Activated naive CD8-positive, alpha-beta T cell (primary cell): ENCODE measurements around the gene IRF2.

Source experiments
- H3K27ac Mint-ChIP-seq: one replicate; pipeline ENCODE4 v1.8.0; 2021; ENCODE audit warnings: mixed read lengths
- H3K27me3 Mint-ChIP-seq: one replicate; pipeline ENCODE4 v1.8.0; 2021; ENCODE audit warnings: mixed read lengths
- H3K36me3 Mint-ChIP-seq: one replicate; pipeline ENCODE4 v1.8.0; 2021; ENCODE audit warnings: mixed read lengths
- H3K4me1 Mint-ChIP-seq: one replicate; pipeline ENCODE4 v1.8.0; 2021; ENCODE audit warnings: low read depth, mixed read lengths
- H3K4me3 Mint-ChIP-seq: one replicate; pipeline ENCODE4 v1.8.0; 2021; ENCODE audit warnings: mild to moderate bottlenecking, mixed read lengths
- H3K9me3 Mint-ChIP-seq: one replicate; pipeline ENCODE4 v1.8.0; 2021; ENCODE audit warnings: low read depth, mixed read lengths

Gene IRF2

GRCh38 chr4:184485279-184485678 is 10.9 kb upstream of the IRF2 start:
- H3K36me3 Mint-ChIP-seq = peaks cover 8% of the 10 kb centered on the region
- H3K4me3 Mint-ChIP-seq = no peak overlapping the region
- H3K9me3 Mint-ChIP-seq = no peaks in the 10 kb centered on the region
- H3K4me1 Mint-ChIP-seq = peaks cover 27% of the 10 kb centered on the region
- H3K27me3 Mint-ChIP-seq = no peaks in the 10 kb centered on the region
- H3K27ac Mint-ChIP-seq = peak overlapping the region; percentile 16

DNA sequence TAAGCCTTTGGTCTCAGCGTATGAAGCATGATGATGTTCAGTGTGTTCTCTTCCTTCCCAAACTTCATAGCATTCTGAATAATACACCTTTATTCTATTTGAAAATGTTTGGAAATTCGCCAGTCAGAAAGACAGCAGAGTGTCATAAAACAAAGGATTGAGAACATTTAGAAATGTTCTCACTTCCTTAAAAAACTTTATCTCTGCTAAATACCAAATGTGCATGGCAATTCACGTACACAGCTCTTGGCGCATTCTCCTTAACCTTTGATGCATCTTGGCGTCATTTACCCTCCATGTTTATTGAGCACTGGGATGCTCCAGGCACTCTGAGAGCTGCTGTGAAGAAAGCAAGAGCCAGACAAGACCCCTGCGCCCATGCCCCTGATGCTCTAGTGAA is 7.2 kb upstream of the IRF2 start:
- H3K36me3 Mint-ChIP-seq = peaks cover 14% of the 10 kb centered on the region
- H3K27me3 Mint-ChIP-seq = no peaks in the 10 kb centered on the region
- H3K27ac Mint-ChIP-seq = no peak overlapping the region
- H3K4me1 Mint-ChIP-seq = peaks cover 56% of the 10 kb centered on the region
- no peak overlapping the region for H3K4me3 Mint-ChIP-seq
- H3K9me3 Mint-ChIP-seq = no peaks in the 10 kb centered on the region

DNA sequence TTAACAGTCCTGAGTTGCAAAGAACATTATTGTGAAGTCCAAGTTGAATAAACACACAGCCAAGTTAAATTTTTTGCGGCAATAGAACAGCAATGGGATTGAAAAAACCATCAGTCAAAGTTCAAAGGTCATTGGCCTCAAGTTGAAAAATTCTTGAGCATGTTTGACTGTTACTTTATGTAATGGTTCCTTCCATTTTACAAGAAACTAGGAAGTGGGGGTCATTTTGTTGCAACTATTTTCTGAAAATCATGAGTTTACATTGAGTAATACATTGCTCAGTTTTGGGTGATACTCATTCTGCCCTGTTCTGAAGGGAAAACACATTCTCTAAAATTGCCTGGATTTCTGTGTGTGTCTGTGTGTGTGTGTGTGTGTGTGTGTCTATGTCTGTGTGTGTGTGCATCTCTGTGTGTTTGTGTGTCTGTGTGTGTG is 5.2 kb upstream of the IRF2 start:
- Mint-ChIP-seq H3K36me3 (peaks cover 13% of the 10 kb centered on the region), H3K9me3 (no peaks in the 10 kb centered on the region), H3K4me1 (peaks cover 61% of the 10 kb centered on the region), H3K4me3 (no peak overlapping the region), H3K27ac (peak overlapping the region; percentile 41), H3K27me3 (no peaks in the 10 kb centered on the region)

DNA sequence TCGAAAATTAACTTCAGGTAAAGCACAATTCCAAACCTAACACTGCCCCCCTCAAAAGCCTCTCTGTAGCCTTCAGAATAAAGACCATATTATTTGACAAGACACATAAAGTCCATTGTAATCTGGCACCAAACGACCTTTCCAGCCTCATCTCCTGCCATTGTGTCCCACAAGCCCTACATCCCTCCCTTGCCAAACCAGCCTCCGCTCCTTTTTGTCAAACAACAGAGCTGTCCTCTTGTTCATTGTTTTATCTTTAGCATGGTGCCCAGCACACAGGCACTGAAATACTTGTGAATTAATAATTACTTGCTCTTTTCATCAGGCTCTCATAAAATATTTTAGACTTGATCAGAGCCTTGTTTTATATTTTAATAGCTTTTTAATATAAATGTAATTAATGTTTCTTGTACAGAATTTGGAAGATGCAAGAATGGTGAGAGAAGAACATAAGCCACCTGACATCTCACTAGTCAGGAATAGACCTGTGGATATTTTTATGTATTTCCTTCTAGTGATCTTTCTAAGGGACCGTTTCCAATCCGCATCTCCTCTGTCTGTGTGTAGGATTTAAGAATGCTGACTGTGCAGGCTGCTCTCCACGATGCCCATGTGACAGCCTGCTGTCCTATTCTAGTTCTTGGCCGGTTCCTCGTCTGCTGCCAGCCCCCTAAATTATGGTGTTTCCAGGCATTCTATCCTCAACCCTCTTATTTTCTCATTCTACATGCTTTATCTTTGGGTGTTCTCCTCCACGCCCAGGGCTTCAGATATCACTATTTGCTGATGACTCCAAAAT is 3.0 kb upstream of the IRF2 start:
- no peaks in the 10 kb centered on the region for H3K27me3 Mint-ChIP-seq
- H3K4me3 Mint-ChIP-seq = peak overlapping the region; percentile 100
- peaks cover 11% of the 10 kb centered on the region for H3K36me3 Mint-ChIP-seq
- peaks cover 54% of the 10 kb centered on the region for H3K4me1 Mint-ChIP-seq
- H3K27ac Mint-ChIP-seq = peak overlapping the region; percentile 99
- H3K9me3 Mint-ChIP-seq = no peaks in the 10 kb centered on the region

GRCh38 chr4:184476695-184477094 is 2.3 kb upstream of the IRF2 start:
- Mint-ChIP-seq H3K4me1 (peaks cover 58% of the 10 kb centered on the region), H3K36me3 (peaks cover 9% of the 10 kb centered on the region), H3K27ac (peak overlapping the region; percentile 99), H3K27me3 (no peaks in the 10 kb centered on the region), H3K9me3 (no peaks in the 10 kb centered on the region), H3K4me3 (peak overlapping the region; percentile 100)

DNA sequence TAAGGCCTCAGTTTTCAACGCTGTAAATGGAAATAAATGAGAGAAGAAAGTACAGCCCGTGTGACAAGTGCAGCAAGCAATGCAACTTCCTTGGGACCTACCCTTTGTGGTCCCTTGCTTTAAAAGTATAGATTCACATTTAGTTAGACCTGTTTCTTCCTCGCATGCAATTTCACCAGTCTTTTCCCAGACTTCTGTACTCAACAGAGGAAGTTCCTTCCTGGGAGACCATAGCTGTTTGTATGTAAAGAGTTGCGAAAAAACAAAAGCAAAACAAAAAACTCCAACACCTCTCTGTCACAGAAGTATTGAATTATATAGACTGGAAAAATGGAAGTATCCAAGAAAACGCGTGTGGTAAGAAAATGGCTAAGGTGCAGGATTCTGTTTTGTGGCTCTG is 1.1 kb upstream of the IRF2 start:
- H3K27ac Mint-ChIP-seq = peak overlapping the region; percentile 99
- peaks cover 9% of the 10 kb centered on the region for H3K36me3 Mint-ChIP-seq
- H3K4me3 Mint-ChIP-seq = peak overlapping the region; percentile 100
- no peaks in the 10 kb centered on the region for H3K9me3 Mint-ChIP-seq
- H3K27me3 Mint-ChIP-seq = no peaks in the 10 kb centered on the region
- H3K4me1 Mint-ChIP-seq = peaks cover 61% of the 10 kb centered on the region

GRCh38 chr4:184475096-184475461 is 729 bp upstream of the IRF2 start:
- peak overlapping the region; percentile 100 for H3K4me3 Mint-ChIP-seq
- peaks cover 61% of the 10 kb centered on the region for H3K4me1 Mint-ChIP-seq
- H3K9me3 Mint-ChIP-seq = no peaks in the 10 kb centered on the region
- peak overlapping the region; percentile 99 for H3K27ac Mint-ChIP-seq
- peaks cover 9% of the 10 kb centered on the region for H3K36me3 Mint-ChIP-seq
- no peaks in the 10 kb centered on the region for H3K27me3 Mint-ChIP-seq

DNA sequence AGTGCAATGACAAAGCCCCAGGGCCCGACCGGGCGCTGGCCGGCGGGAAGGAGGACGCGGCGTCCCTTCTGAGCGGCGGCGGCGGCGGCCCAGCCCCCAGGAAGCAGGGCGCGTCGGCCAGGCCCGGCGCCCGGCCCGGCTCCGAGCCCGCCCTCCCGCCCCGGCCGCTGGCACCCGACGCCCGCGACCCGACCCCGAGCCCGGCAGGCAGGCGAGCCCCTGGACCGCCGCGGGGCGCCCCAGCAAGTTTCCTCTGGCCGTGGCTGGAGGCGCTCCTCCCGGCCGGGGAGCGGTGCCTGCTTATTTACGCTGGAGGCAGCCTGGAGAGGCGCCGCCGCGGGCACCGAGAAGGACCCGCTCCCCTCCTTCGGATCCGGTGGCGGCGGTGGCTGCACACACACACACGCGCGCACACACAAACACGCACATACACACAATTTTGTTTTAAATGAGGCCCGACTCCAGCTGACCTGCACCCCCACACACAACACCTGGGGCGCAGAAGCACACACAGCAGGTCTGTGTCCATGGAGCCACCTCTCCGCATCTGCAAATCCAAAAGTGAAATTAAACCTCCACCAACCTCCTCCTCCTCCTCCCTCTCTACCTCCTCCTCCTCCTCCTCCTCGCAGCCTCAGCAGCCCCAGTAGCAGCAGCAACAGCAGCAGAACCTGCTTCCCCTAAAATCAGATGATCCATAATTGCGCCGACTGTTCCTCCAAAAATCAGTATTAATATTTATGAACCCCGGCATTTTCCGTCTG is 669 bp downstream of the IRF2 start:
- Mint-ChIP-seq H3K4me1 (peaks cover 60% of the 10 kb centered on the region), H3K27me3 (no peaks in the 10 kb centered on the region), H3K4me3 (peak overlapping the region; percentile 100), H3K9me3 (no peaks in the 10 kb centered on the region), H3K27ac (peak overlapping the region; percentile 99), H3K36me3 (peaks cover 10% of the 10 kb centered on the region)

- H3K9me3 Mint-ChIP-seq = no peaks in the 10 kb centered on the region
- peak overlapping the region; percentile 92 for H3K4me3 Mint-ChIP-seq
- H3K4me1 Mint-ChIP-seq = peaks cover 61% of the 10 kb centered on the region
- peaks cover 7% of the 10 kb centered on the region for H3K36me3 Mint-ChIP-seq
- H3K27me3 Mint-ChIP-seq = no peaks in the 10 kb centered on the region
- peak overlapping the region; percentile 95 for H3K27ac Mint-ChIP-seq
These were observed 1.5 kb downstream of the IRF2 start for GRCh38 chr4:184472614-184473498.

- H3K9me3 Mint-ChIP-seq = no peaks in the 10 kb centered on the region
- H3K4me3 Mint-ChIP-seq = peak overlapping the region; percentile 92
- H3K27me3 Mint-ChIP-seq = no peaks in the 10 kb centered on the region
- H3K4me1 Mint-ChIP-seq = peaks cover 62% of the 10 kb centered on the region
- peaks cover 11% of the 10 kb centered on the region for H3K36me3 Mint-ChIP-seq
- H3K27ac Mint-ChIP-seq = peak overlapping the region; percentile 95
These were observed 2.3 kb downstream of the IRF2 start for GRCh38 chr4:184471881-184472613.

DNA sequence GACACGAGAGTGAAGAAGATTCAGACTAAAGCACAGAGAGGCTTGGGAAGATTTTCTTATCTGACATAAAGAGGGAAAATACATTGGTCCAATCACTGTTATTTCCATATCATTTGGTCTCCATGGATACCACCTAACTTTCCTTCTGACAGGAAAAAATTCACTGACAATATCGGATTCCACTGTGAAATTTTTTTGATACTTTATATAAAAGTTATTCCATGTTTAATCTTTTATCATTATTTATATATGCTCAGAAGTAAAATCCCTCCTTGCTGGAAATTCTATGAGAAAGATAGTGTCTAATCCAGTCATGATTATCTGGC is 3.6 kb downstream of the IRF2 start:
- peaks cover 57% of the 10 kb centered on the region for H3K4me1 Mint-ChIP-seq
- peak overlapping the region; percentile 77 for H3K27ac Mint-ChIP-seq
- peaks cover 11% of the 10 kb centered on the region for H3K36me3 Mint-ChIP-seq
- no peak overlapping the region for H3K4me3 Mint-ChIP-seq
- H3K9me3 Mint-ChIP-seq = no peaks in the 10 kb centered on the region
- H3K27me3 Mint-ChIP-seq = no peaks in the 10 kb centered on the region

GRCh38 chr4:184466634-184467033 is 7.7 kb downstream of the IRF2 start:
- Mint-ChIP-seq H3K4me1 (peaks cover 74% of the 10 kb centered on the region), H3K4me3 (no peak overlapping the region), H3K9me3 (no peaks in the 10 kb centered on the region), H3K27me3 (no peaks in the 10 kb centered on the region), H3K36me3 (peaks cover 17% of the 10 kb centered on the region), H3K27ac (peak overlapping the region; percentile 83)

- Mint-ChIP-seq H3K9me3 (no peaks in the 10 kb centered on the region), H3K36me3 (peaks cover 16% of the 10 kb centered on the region), H3K27ac (peak overlapping the region; percentile 67), H3K4me3 (no peak overlapping the region), H3K27me3 (no peaks in the 10 kb centered on the region), H3K4me1 (peaks cover 79% of the 10 kb centered on the region)
These were observed 9.4 kb downstream of the IRF2 start for GRCh38 chr4:184464759-184465454.

- Mint-ChIP-seq H3K4me1 (peaks cover 82% of the 10 kb centered on the region), H3K9me3 (no peaks in the 10 kb centered on the region)
These were observed 10.5 kb downstream of the IRF2 start for GRCh38 chr4:184463856-184464255.

More at GRCh38 chr4:184463856-184464255, 10.5 kb downstream of the IRF2 start:
- Mint-ChIP-seq H3K4me3 (no peak overlapping the region), H3K27me3 (no peaks in the 10 kb centered on the region), H3K36me3 (peaks cover 14% of the 10 kb centered on the region), H3K27ac (peak overlapping the region; percentile 66)
